ENCODE measurements around the gene HES1.

DNA sequence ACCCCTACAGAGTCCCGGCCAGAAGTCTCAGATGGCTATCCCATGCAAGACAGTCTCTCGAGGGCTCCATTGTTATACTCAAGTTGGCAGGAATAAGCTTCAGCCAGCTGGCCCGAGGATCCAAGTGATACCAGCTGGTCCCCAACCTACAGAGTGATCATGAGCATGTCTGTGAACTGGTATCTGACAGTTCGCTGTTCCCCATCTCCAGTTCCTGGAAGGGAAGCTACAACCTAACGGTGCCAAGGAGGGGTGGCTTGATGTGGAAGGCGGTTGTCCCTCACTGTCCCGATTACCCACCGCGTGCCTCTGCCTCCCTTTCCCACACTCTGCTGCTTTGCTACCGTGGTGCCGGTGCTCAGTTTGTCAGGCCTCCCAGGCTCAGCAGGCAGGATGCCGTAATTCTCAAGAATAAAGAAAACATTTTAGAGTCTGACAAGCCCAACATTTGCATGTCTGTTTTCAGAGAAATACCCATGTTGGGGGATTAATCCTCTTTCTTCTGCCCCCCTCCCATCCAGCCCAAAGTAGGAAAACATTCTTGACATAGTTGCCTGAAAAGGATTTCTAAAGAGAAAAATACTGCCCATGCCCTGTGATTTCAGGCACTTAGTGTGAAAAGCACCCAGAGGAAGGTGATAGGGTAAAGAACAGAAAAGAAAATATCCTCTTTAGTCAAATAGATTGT lies 49.4 kb upstream of the HES1 start:
- TF ChIP-seq, protein P1, sequence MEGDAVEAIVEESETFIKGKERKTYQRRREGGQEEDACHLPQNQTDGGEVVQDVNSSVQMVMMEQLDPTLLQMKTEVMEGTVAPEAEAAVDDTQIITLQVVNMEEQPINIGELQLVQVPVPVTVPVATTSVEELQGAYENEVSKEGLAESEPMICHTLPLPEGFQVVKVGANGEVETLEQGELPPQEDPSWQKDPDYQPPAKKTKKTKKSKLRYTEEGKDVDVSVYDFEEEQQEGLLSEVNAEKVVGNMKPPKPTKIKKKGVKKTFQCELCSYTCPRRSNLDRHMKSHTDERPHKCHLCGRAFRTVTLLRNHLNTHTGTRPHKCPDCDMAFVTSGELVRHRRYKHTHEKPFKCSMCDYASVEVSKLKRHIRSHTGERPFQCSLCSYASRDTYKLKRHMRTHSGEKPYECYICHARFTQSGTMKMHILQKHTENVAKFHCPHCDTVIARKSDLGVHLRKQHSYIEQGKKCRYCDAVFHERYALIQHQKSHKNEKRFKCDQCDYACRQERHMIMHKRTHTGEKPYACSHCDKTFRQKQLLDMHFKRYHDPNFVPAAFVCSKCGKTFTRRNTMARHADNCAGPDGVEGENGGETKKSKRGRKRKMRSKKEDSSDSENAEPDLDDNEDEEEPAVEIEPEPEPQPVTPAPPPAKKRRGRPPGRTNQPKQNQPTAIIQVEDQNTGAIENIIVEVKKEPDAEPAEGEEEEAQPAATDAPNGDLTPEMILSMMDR (IDR thresholded peaks at IDR 0.05; ENCODE audit: insufficient read depth, low read length), result no peak
- TF ChIP-seq GABPA (IDR thresholded peaks at IDR 0.05; ENCODE audit: low read depth), result no peak
